ENCODE measurements around the gene AFF2. TPM values are rescaled to one million over a fixed set of nuclear protein-coding genes. Genes with fewer than 3 reads are reported as not detected.

AFF2 gene
- total and polyA plus RNA-seq, 2 donors (not counting 3 experiments of a cell fraction or from before 2014, with no cell fraction given), result 0.03 to 0.07 TPM

- Histone ChIP-seq H4K20me1 (replicated peaks; ENCODE audit: control insufficient read depth, extremely low read depth, insufficient read depth, low read length) (no peaks in the 10 kb centered on the region), H3K9me1 (replicated peaks; ENCODE audit: control insufficient read depth, extremely low read depth, insufficient read depth, low read length) (no peaks in the 10 kb centered on the region), H3K79me2 (ENCODE audit: control insufficient read depth, insufficient read depth, low read length) (no peaks in the 10 kb centered on the region), H3K9ac (replicated peaks; ENCODE audit: extremely low read depth, insufficient read depth, low read length) (no peak overlapping the region), H3K27me3 (ENCODE audit: control insufficient read depth in 2 of 2, insufficient read depth in 2 of 2, low read length in 2 of 2) (no peaks in the 10 kb centered on the region), H3K9me3 (replicated peaks; ENCODE audit: control insufficient read depth, insufficient read depth, low read length) (no peaks in the 10 kb centered on the region), H2AFZ (ENCODE audit: low read depth, low read length) (no peak overlapping the region), H3K27ac (ENCODE audit: insufficient read depth, low read depth, low read length) (no peak overlapping the region), H3K4me1 (ENCODE audit: control insufficient read depth, extremely low read depth, insufficient read depth, low read length) (no peaks in the 10 kb centered on the region), H3K4me3 (replicated peaks in 1 of 3; ENCODE audit: insufficient read depth in 1 of 3, low read depth in 1 of 3, low read length in 3 of 3) (no peak overlapping the region), H3K36me3 (ENCODE audit: control insufficient read depth in 2 of 2, extremely low read depth in 1 of 2, insufficient read depth in 2 of 2, low read length in 2 of 2) (no peaks in the 10 kb centered on the region), H3K4me2 (ENCODE audit: insufficient read depth, low read length) (no peak overlapping the region)
- ChIA-PET POLR2A (no interaction called here), CTCF (no interaction called here)
- TF ChIP-seq POLR2AphosphoS5 (IDR thresholded peaks at IDR 0.05; ENCODE audit: insufficient read depth, low read depth, low read length) (no peak), CTCF (IDR thresholded peaks at IDR 0.05; ENCODE audit: extremely low read depth in 1 of 2, insufficient read depth in 1 of 2, low read depth in 1 of 2, low read length in 2 of 2) (no peak), POLR2A (IDR thresholded peaks at IDR 0.05; ENCODE audit: low read depth, low read length) (no peak), JUN (IDR thresholded peaks at IDR 0.05; ENCODE audit: borderline replicate concordance, insufficient read depth, insufficient read length, low read depth) (no peak), FOS (IDR thresholded peaks at IDR 0.05; ENCODE audit: borderline replicate concordance, insufficient read depth, low read length) (no peak), MYC (IDR thresholded peaks at IDR 0.05; ENCODE audit: low read depth, low read length) (no peak), MAX (IDR thresholded peaks at IDR 0.05; ENCODE audit: insufficient read depth, insufficient read length) (no peak), GATA2 (IDR thresholded peaks at IDR 0.05; ENCODE audit: insufficient read depth, insufficient read length, low read depth, low read length) (no peak), EZH2 (IDR thresholded peaks at IDR 0.05; ENCODE audit: borderline replicate concordance, low read depth, low read length, severe bottlenecking) (no peak)
- FAIRE-seq, result no peak
- dilution Hi-C loops (cut with MboI; ENCODE audit: extremely low pct_ligation_motif_present, low sequenced_read_pairs), result no loop called here
- DNase-seq (ENCODE audit: low read depth, low spot score), result no peak
- no TSS peak for BruUV-seq (replicated peaks)
- intact Hi-C loops (cut with micrococcal nuclease), result no loop called here
Observed at GRCh38 chrX:148474030-148474429, 26.4 kb upstream of the AFF2 start.

All from endothelial cell of umbilical vein (primary cell).